HEK293 (cell line): ENCODE results near the gene GJC2.

Experiments used
- AEBP2 ChIP-seq: fragments of 450-650 bp; formaldehyde crosslinking; IDR thresholded peaks from 2 replicates; pipeline ENCODE4 v1.5.1; 2016; ENCODE audit warnings: missing biosample characterization, missing genetic modification characterization, borderline replicate concordance
- CTCF ChIP-seq: fragments of 450-650 bp; formaldehyde crosslinking; IDR thresholded peaks from 2 replicates; pipeline ENCODE4 v1.5.1; 2016; ENCODE audit warnings: missing biosample characterization, missing genetic modification characterization
- REST ChIP-seq: fragments of 450-650 bp; formaldehyde crosslinking; IDR thresholded peaks from 2 replicates; pipeline ENCODE4 v1.5.1; 2016; ENCODE audit warnings: missing biosample characterization, missing genetic modification characterization
- ZFP37 ChIP-seq: fragments of 450-650 bp; formaldehyde crosslinking; IDR thresholded peaks from 2 replicates; pipeline ENCODE4 v1.5.1; 2016; ENCODE audit warnings: missing biosample characterization, missing genetic modification characterization
- ZNF585B ChIP-seq: fragments of 450-650 bp; formaldehyde crosslinking; IDR thresholded peaks from 2 replicates; pipeline ENCODE4 v1.5.1; 2016; ENCODE audit warnings: missing biosample characterization, missing genetic modification characterization
- ZNF704 ChIP-seq: fragments of 450-650 bp; formaldehyde crosslinking; IDR thresholded peaks from 2 replicates; pipeline ENCODE4 v1.5.1; 2016; ENCODE audit warnings: missing biosample characterization, missing genetic modification characterization

GRCh38 chr1:228170666-228171065 is 20.9 kb downstream of the GJC2 start:
- no peak for TF ChIP-seq ZNF585B (tag by site-specific recombination)
- TF ChIP-seq AEBP2 (tag by site-specific recombination) = no peak
- no peak for TF ChIP-seq ZFP37 (tag by site-specific recombination)
- no peak for TF ChIP-seq CTCF (tag by site-specific recombination)
- TF ChIP-seq REST (tag by site-specific recombination) = no peak
- TF ChIP-seq ZNF704 (tag by site-specific recombination) = no peak
